ENCODE results near the gene STUB1. TPM values are rescaled to one million over a fixed set of nuclear protein-coding genes. Genes with fewer than 3 reads are reported as not detected.

STUB1 gene
- total RNA-seq, 1 experiment from 2014 or later: 122 TPM

Other genes with a start within 250 kb of the STUB1 start
- gene CAPN15, start 152.7 kb upstream of the STUB1 start, total RNA-seq (2022; extraction: Qiagen RNA extraction): 34.5 to 76.4 TPM (median 71.6 TPM) in 5 replicates
- gene PRR35, start 120.0 kb upstream of the STUB1 start, total RNA-seq (2022; extraction: Qiagen RNA extraction): 0.11 to 0.19 TPM (median 0.15 TPM) in 5 replicates
- gene NHLRC4, start 113.4 kb upstream of the STUB1 start, total RNA-seq (2022; extraction: Qiagen RNA extraction): 0.14 to 0.26 TPM (median 0.21 TPM) in 5 replicates
- gene PIGQ, start 110.4 kb upstream of the STUB1 start, total RNA-seq (2022; extraction: Qiagen RNA extraction): 24.2 to 41.4 TPM (median 35.5 TPM) in 5 replicates
- gene RAB40C, start 90.3 kb upstream of the STUB1 start, total RNA-seq (2022; extraction: Qiagen RNA extraction): 10.2 to 18.4 TPM (median 18.1 TPM) in 5 replicates
- gene WFIKKN1, start 49.4 kb upstream of the STUB1 start, total RNA-seq (2022; extraction: Qiagen RNA extraction): 0.07 to 0.25 TPM (median 0.18 TPM) in 5 replicates
- 83.7 to 131 TPM (median 124 TPM) in 5 replicates for gene METTL26, start 44.1 kb upstream of the STUB1 start, total RNA-seq (2022; extraction: Qiagen RNA extraction)
- gene MCRIP2, start 38.6 kb upstream of the STUB1 start, total RNA-seq (2022; extraction: Qiagen RNA extraction): 16.4 to 33.0 TPM (median 29.6 TPM) in 5 replicates
- 11.8 to 23.4 TPM (median 22.3 TPM) in 5 replicates for gene WDR90, start 31.0 kb upstream of the STUB1 start, total RNA-seq (2022; extraction: Qiagen RNA extraction)
- gene RHOT2, start 12.3 kb upstream of the STUB1 start, total RNA-seq (2022; extraction: Qiagen RNA extraction): 48.3 to 98.6 TPM (median 83.1 TPM) in 5 replicates
- gene RHBDL1, start 4.7 kb upstream of the STUB1 start, total RNA-seq (2022; extraction: Qiagen RNA extraction): 0.26 to 1.6 TPM (median 1.2 TPM) in 5 replicates
- 63.2 to 85.2 TPM (median 82.5 TPM) in 5 replicates for gene JMJD8, start 3.9 kb downstream of the STUB1 start, total RNA-seq (2022; extraction: Qiagen RNA extraction)
- gene WDR24, start 10.0 kb downstream of the STUB1 start, total RNA-seq (2022; extraction: Qiagen RNA extraction): 3.7 to 6.8 TPM (median 5.6 TPM) in 5 replicates
- 8.5 to 16.2 TPM (median 15.7 TPM) in 5 replicates for gene FBXL16, start 25.4 kb downstream of the STUB1 start, total RNA-seq (2022; extraction: Qiagen RNA extraction)
- 88.0 to 175 TPM (median 171 TPM) in 5 replicates for gene METRN, start 34.7 kb downstream of the STUB1 start, total RNA-seq (2022; extraction: Qiagen RNA extraction)
- 31.1 to 53.1 TPM (median 45.4 TPM) in 5 replicates for gene ANTKMT, start 40.7 kb downstream of the STUB1 start, total RNA-seq (2022; extraction: Qiagen RNA extraction)
- gene CCDC78, start 46.0 kb downstream of the STUB1 start, total RNA-seq (2022; extraction: Qiagen RNA extraction): 2.9 to 6.2 TPM (median 4.9 TPM) in 5 replicates
- gene HAGHL, start 46.7 kb downstream of the STUB1 start, total RNA-seq (2022; extraction: Qiagen RNA extraction): 15.8 to 17.8 TPM (median 16.5 TPM) in 5 replicates
- 21.1 to 29.7 TPM (median 29.0 TPM) in 5 replicates for gene CIAO3, start 60.6 kb downstream of the STUB1 start, total RNA-seq (2022; extraction: Qiagen RNA extraction)
- gene MSLN, start 80.3 kb downstream of the STUB1 start, total RNA-seq (2022; extraction: Qiagen RNA extraction): 2.2 to 4.3 TPM (median 2.8 TPM) in 5 replicates
- gene RPUSD1, start 108.0 kb downstream of the STUB1 start, total RNA-seq (2022; extraction: Qiagen RNA extraction): 32.4 to 56.2 TPM (median 53.1 TPM) in 5 replicates
- gene CHTF18, start 108.2 kb downstream of the STUB1 start, total RNA-seq (2022; extraction: Qiagen RNA extraction): 12.2 to 27.2 TPM (median 21.9 TPM) in 5 replicates
- gene GNG13, start 120.3 kb downstream of the STUB1 start, total RNA-seq (2022; extraction: Qiagen RNA extraction): not detected in 5 replicates

Measured in A549 treated with dexamethasone at 1 μM for 4 hours (cell line).